GM21786 (cell line): Measurements from ENCODE around the gene WDR26.
"Not testable (repeated sequence)": the region's sequence is repeated elsewhere in the genome, so short reads cannot be mapped to it uniquely, and the experiment has no call there.

Experiments used
- ATAC-seq: cut with Tn5 transposase; IDR thresholded peaks from one replicate; pipeline ENCODE4 v1.9.1; 2021; ENCODE audit not compliant: unreplicated experiment

WDR26 gene

DNA sequence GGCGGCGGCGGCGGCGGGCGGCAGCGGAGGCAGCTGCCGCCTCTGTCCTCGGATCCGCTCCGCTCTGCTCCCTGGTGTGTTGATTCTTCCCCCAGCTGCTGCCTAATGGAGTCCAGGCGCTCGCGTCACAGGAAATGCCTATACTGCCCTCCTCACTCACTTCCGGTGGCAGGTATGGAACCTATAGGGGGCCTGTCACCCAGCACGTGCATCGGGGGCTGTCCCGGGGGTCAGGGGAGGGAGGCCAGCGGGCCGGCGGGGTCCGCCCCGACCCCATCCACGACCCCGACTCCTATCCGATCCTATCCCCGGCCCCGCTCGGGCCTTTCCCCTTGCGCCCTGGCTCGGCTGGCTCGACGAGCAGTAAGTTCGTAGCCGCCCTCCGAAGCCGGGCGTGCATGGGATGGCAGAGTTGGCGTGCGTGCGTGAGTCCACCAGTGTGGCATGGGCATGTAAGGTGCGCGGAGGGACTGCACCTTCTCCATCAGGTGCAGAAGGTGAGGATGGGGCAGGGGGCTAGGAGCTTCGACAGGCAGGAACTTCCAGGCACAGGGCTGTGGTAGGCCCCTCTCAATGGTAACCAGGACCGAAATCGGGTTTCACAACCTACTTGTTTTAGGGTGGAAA is at the start of gene WDR26:
WDR26 (minus strand) TSS at position 107 of the 627 bp plus-strand sequence.
- peak; percentile 85 for ATAC-seq

DNA sequence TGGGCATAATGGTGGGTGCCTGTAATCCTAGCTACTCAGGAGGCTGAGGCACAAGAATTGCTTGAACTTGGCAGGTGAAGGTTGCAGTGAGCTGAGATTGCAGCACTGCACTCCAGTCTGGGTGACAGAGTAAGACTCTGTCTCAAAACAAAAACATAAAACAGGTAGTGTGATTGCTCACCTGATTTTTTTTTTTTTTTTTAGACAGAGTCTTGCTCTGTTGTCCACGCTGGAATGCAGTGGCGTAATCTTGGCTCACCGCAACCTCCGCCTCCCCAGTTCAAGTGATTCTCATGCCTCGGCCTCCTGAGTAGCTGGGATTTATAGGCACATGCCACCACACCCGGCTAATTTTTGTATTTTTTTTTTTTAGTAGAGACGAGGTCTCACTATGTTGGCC is 48.6 kb upstream of the WDR26 start:
- ATAC-seq = not testable (repeated sequence)

DNA sequence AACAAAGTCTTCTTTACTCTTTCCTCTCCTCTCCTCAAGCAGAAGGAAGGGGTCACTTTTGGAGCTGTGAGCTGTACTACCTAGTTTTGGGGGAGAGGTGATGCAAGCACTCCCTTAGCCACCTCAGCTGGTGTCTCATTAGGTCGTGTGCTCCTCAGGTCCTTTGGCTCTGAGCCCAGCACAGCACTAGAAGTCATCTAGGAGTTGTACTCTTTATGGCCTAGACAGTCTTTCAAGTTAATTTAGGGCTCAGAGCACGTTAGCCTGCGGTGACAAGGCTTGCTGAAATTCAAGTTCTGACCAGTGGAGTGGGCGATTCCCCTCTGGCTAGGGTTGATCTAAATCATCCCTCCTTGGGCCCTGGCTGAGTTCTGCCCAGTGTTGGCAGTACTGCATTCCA is 48.0 kb upstream of the WDR26 start:
- no peak for ATAC-seq

DNA sequence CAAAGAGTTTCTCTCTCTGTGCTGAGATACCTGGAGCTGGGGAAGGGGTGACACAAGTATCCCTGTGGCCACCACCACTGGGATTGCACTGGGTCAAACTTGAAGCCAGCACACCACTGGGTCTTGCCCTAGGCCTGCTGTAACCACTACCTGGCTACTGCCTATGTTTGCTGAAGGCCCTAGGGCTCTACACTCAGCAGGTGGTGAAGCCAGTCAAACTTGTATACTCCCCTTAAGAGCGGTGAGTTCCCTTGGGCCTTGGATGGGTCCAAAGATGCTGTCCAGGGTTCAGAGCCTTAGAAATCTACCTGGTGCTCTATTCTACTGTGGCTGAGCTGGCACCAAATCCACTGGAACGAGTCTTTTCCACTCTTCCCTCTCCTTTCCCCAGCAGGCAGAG is 47.0 kb upstream of the WDR26 start:
- no peak for ATAC-seq

DNA sequence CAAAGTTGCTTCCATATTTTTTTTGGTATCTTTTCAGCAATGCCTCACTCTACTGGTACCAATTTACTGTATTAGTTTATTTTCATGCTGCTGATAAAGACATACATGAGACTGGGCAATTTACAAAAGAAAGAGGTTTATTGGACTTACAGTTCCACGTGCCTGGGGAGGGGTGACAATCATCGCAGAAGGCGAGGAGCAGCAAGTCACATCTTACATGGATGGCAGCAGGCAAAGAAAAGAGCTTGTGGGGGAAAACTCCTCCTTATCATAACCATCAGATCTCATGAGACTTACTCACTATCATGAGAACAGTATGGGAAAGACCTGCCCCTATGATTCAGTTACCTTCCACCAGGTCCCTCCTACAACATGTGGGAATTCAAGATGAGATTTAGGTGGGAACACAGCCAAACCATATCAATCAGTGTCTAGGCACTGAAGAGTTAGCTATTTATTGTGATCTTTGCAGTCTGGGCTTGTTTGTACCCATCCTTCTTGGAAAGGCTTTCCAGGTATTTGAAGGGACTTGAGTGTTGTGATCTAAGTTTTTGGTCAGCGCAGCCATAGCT is 46.4 kb upstream of the WDR26 start:
- ATAC-seq = not testable (repeated sequence)

DNA sequence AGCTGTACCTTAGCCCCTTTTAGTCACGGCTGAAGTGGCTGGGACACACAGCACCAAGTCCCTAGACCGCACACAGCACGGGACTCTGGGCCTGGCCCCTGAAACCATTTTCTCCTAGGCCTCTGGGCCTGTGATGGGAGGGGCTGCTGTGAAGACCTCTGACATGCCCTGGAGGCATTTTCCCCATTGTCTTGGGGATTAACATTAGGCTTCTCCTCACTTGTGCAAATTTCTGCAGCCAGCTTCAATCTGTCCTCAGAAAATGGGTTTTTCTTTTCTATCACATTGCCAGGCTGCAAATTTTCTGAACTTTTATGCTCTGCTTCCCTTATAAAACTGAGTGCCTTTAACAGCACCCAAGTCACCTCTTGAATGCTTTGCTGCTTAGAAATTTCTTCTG is 45.6 kb upstream of the WDR26 start:
- ATAC-seq = not testable (repeated sequence)

DNA sequence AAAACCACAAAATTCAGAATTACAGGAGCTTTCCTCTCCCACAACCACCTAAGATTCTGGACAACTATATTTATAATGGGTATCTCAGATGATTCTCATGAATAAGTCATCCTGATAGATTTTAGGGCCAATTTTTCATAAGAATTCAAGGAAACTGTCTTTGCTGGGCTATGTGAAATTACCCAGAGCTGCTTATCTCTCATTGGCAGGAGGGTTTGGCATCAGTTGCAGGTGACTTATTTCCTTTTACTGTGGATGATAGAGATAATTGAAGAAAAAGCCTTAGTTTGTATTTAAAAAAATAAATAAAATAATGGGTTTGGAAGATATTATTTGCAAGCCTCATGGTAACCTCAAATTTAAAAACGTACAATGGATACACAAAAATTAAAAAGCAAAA is 38.2 kb upstream of the WDR26 start:
- ATAC-seq = no peak

DNA sequence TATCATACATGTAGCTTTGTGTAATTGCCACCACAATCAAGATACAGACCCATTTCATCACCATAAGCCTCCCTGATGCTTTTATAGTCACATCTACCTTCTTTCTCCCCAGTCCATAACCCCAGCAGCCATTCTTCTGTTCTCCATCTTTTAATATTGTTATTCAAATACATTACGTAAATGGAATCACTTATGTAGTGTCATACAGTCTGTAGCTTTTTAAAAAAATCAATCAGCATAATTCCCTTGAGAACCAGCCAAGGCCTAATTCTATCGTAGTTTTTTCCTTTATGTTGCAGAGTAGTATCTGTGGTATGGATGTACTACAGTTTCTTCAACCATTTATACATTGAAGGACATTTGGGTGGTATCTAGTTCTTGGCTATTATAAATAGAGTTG is 31.6 kb upstream of the WDR26 start:
- no peak for ATAC-seq

DNA sequence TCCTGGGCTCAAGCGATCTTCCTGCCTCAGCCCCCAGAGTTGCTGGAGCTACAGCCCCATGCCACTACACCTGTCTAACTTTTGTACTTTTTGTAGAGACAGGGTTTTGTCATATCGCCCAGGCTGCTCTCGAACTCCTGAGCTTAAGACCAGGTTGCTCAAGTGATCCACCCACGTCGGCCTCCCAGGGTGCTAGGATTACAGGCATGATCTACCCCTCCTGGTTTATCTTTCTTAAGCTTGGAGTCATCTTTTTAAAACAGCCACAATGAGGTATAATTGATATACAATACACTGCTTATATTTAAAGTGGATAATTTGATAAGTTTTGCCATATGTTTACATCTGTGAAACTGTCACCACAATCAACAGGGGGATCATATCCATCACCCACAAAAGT is 25.4 kb upstream of the WDR26 start:
- ATAC-seq = no peak

DNA sequence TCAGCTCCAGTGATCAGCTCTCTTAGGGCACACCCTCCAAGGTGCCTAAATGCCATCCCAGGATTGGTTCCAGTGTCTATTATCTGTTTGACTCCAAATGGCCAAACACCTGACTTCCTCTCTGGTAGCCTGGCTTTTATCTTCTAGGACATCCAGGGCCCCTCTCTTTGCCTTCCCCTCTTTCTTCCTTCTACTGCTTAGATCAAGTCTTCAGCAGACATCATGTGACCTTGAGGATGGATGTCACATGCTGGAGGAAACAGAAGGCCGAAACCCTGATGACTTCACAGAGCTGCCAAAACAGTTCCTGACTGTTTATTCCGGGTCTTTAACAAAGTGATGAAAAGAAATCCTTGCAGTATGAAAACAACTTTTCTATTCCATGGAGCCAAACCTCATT is 24.4 kb upstream of the WDR26 start:
- ATAC-seq = no peak

DNA sequence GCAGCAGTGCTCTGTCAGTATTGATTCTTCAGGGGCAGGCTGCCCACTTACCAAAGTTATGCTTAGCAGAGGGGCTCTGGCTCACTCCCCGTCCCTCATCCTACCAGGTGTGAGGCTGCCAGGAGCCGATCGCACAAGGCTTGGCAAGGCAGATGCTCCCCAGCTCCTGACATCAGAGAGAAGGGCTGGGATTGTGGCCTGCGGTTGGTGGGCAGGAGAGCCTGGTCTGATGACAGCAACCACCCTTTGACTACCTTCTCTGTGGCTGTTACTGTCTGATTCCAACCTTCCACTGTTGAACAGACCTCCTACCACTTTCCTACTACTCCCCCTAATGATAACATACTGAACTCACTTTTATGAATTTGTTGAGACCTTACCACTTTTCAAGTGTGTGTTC is 23.7 kb upstream of the WDR26 start:
- no peak for ATAC-seq

DNA sequence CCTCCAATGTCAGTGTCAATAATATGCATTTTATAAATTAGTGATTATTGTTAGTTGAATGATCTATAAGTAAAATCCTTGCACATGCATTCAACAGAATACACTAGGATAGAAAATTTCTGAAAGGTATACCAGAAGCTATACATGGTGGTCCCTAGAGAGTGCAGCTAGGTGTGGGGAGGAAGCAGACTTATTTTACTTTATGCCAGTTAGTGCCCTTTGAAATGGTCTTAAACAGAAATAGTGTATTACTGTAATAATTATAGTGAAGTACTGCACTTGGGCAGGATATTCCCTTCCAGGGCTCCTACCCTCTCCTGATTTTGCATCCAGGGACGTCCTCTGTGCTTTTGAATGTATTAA is 23.2 kb upstream of the WDR26 start:
- ATAC-seq = no peak

DNA sequence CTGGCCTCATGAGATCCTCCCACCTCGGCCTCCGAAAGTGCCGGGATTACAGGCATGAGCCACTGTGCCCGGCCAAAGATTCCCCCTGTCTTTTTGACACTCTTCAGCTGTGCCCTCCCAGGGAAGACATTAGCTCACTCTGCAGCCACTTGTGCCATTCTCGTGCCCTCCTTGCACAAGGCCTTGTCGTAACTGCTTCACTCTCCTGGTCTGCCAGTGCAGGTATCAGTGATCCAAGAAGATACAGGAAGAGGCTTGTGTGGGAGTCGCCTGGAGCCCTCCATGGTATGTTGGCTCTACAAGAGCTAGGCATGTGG is 22.0 kb upstream of the WDR26 start:
- no peak for ATAC-seq

DNA sequence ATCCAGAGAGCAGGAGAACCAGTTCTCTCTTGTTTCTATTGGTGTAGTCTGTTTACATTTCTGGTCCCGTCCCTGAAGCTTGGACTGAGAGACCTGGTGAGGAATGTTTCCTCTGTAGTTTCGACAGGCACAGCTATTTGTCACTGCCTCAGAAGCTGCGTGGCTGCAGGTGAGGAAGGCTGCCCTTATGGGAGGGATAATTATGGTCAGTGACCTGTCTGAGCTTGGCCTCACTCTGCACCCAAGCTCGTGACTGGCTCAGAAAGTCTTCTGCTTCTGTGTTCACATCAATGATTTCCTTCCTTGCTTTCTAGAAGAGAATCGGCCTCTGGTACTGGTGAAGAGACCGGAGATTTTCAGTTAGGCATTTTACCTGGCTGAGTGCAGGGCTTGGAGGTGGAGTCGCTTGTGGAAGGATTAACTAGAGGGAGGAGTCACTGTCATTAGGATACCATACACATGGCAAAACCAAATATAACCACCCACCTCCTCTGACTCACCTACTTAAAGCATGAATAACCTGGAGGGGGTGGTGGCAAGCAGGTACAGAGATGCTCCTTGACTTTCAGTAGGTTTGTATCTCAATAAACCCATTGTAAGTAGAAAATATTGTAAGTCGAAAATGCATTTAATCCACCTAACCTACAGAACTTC is 19.9 kb upstream of the WDR26 start:
- no peak for ATAC-seq

DNA sequence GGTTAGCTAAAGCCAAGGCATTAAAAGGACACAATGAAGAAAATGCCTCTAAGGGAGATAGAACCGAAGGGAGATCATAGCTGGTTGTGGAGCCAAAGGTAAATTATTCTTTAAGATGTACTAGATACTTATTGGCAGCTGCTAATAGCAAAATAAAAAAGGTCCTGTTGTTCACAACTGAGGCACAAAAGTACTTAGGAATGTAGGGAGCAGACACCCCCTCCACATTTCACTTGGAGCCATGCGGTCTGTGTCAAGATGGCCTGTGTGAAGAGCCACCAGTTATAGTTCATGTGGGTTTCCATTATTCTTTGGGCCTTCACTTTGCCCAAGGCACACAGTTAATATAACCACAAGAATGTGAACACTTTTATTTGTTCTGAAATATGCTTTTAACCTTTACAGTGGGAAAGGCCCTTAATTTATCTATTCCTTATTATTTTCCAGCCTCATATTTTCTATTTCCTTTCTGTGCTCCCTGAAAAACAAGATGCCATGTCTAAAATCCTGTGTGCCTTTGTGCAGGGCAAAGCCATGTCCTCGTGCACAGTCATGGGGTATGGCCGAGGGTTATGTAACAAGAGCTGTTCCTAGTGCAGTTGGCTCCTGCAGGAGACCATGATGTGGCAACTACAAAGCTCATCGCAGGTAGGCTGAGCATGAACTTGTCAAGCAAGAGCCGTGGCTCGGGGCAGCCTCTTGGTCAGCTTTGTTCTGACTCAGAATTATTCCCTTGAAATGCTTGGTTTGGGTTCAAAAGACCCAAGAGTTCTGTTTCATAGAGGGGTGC is 16.2 kb upstream of the WDR26 start:
- no peak for ATAC-seq

DNA sequence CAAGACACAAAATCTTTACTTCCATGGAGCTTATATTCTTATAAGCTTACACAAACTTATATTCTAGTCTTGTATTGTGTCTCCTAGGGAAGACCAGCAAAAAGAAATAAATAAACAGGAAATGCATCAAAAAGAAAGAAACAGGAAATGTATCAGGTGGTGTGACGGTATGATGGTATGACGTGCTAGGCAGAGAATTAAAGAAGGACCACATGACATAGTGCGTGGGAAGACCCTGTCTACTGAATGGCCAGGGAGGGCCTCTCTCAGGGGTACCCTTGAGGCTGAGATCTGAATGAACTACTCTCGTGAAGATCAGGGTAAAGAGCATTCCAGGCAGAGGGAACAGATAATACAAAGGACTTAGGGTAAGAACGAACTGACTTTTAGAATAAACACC is 15.6 kb upstream of the WDR26 start:
- no peak for ATAC-seq

DNA sequence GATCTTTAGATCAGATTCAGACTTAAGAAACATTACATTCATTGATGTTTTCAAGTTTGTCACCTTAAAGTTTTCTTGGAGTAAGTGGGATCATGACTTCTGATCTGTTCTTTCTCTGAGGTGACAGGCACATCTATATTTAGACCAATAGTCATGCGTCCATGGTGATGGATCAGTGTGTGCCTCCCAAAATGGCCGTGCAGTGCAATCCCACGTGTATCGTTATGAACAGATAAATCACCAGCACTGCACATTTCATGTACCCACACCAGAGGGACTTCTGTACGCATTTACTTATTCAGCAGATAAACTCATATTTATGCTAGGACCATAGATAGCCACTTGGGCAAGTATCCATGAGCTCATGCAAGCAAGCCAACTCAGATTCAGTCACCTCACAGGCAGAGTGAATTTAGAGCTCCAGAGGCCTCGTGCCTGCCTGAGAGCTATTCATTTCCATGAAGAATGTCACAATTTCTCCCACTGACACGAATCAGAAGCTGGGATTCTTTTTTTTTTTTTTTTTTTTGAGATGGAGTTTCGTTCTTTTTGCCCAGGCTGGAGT is 13.9 kb upstream of the WDR26 start:
- ATAC-seq = no peak

DNA sequence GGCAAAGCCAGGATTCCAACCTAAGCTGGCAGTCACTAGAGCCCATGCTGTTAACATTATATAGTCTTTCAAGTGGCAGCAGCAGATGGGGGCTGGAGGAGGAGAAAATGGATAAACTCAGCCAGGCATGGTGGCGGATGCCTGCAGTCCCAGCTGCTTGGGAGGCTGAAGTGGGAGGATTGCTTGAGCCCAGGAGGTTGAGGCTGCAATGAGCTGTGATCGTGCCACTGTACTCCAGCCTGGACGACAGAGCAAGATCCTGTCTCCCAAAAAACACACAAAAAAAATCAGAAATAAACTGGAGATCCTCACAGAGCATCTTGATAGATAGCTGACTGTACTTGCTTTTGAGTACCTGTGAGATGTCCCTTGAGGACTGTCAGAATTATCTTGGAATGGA is 13.4 kb upstream of the WDR26 start:
- ATAC-seq = no peak

DNA sequence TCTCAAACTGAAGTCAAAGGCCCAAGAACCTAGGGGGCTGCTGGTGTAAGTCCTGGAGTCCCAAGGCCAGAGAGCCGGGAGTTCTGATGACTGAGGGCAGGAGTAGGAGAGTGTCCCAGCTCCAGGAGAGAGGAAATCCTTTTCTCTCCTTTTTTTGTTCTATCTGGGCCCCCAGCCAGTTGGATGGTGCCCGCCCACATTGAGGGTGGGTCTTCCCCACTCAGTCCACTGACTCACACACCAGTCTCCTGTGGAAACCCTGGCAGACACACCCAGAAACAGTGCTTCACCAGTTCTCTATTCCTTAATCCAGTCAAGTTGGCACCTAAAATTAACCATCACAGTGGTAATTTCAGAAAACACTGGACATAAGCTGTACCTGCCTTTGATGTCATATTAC is 12.7 kb upstream of the WDR26 start:
- ATAC-seq = no peak

DNA sequence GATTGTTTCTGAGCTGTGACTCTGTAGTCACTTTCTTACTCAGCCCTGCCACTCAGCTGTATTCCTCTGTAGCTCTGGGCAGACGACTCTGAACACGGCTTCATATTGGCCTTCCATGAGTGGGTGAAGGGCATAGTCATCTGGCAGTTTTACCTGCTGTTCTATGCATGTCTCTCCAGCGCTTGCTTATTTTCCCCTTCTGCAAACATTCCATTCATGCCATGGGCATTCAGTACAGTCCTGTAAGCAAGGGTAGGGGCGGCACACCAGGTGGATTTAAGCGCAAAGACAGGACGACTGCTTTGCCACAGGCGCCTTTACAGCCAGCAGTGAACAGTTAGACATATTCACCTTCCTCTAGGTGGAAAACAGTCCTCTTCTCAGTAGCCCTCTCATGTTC is 4.4 kb upstream of the WDR26 start:
- no peak for ATAC-seq

DNA sequence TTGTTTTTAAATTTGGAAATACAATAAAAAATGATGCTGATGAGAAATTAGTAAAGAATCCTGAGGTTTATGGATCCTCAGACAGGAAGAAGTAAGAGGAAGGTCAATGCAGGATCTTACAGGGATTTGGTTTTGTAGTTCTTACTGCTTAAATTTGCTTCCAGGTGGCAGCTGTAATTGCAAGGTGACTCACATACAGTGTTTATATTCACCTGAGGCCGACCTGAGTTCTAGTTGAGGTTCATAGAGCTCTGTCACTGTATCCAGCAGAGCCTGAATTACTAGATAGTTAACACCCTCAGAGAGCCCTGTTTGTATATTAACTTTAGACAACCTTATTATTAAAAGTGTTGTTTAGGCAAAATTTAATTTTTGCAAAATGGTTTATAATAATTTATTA is 1.4 kb upstream of the WDR26 start:
- ATAC-seq = no peak

DNA sequence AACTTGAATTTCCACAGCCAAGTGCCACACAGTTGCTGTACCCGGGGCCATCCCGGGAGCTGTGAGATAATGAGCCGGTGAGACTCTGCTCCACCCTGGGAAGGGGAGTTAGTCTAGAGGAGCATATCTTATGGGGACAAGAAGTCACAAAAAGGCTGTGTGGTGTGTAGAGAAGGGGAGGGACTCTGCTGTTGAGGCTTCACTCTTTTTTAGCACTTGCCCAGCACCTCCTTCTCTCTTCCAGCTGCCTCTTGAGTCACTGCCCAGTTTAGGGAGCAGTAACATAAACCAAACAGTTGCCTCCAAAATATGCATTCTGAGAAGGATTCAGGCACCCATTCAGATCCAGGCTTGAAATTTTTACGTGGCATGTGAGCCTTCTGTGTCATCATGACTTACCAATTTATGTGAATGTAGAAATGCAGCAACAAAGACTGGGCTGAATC is 744 bp upstream of the WDR26 start:
- peak; percentile 13 for ATAC-seq
